ENCODE results near the gene GALNT2.

DNA sequence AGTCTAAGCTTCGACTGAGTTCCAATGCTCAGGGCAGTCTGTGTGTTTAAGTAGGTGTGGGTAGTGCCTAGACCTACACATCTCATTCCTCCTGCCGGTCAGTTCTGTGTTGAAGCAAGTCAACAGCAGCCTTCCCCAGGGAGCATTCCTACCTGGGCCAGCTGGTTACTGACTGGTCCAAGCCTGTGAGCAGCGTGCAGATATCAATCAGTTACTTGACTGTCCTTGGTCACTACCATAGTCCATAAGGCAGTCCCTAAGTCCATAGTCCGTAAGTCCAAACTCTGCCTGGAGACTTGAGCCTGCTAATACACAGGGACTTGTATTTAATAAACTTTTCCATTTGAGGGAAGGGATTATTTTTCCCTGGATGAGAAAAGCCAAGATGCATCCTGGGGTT is 187.2 kb downstream of the GALNT2 start:
- TF ChIP-seq CTCF (IDR thresholded peaks at IDR 0.05; ENCODE audit: poor library complexity) (no peak), EZH2 (IDR thresholded peaks at IDR 0.05; ENCODE audit: borderline replicate concordance) (no peak), EZH2phosphoT487 (IDR thresholded peaks at IDR 0.05; ENCODE audit: low read depth, severe bottlenecking, unreplicated experiment) (no peak)
